ENCODE measurements around the gene UNC5C. TPM values are rescaled to one million over a fixed set of nuclear protein-coding genes. Genes with fewer than 3 reads are reported as not detected.

Gene UNC5C
- total and polyA plus RNA-seq, 10 of the 15 experiments (the other 5 are each of a cell fraction or from before 2014, with no cell fraction given) = 0.02 to 2.0 (median 0.15) TPM; not detected in 1

GRCh38 chr4:95360906-95361695, 187.7 kb downstream of the UNC5C start (continued):
- TF ChIP-seq RELB (IDR thresholded peaks at IDR 0.05; ENCODE audit: low read depth) = no peak

- in situ Hi-C loops (cut with MboI) = no loop called here
- FAIRE-seq = no peak
- BruUV-seq (replicated peaks) = no TSS peak
- H3K27ac ChIP-seq (ENCODE audit: control insufficient read depth, insufficient read depth) = no peak overlapping the region
- H3K9ac ChIP-seq (ENCODE audit: control insufficient read depth, insufficient read depth, low read length) = no peak overlapping the region
- no peak overlapping the region for H3K4me2 ChIP-seq (ENCODE audit: control insufficient read depth, insufficient read depth)
- no peak for ATAC-seq
- ChIA-PET RAD21 (ENCODE audit: unreplicated experiment) (no interaction called here), CTCF (interaction anchor here (0.7 kb wide), 1 partner anchor 33 kb away, joined by 3 read pairs; no protein-coding TSS in a partner anchor), SMC1A (ENCODE audit: uncharacterized antibody, unreplicated experiment) (no interaction called here), POLR2A (no interaction called here)
- no peaks in the 10 kb centered on the region for H3K4me1 ChIP-seq (ENCODE audit: control insufficient read depth, insufficient read depth, low read length)
- no peaks in the 10 kb centered on the region for H4K20me1 ChIP-seq (ENCODE audit: control insufficient read depth, insufficient read depth)
- DNase-seq (ENCODE audit: low read depth, low spot score) = no peak
- no peak overlapping the region for H2AFZ ChIP-seq (ENCODE audit: control insufficient read depth, low read depth, low read length)
- H3K79me2 ChIP-seq (ENCODE audit: control insufficient read depth, insufficient read depth, low read length) = no peaks in the 10 kb centered on the region
- intact Hi-C loops (cut with micrococcal nuclease; ENCODE audit: unreplicated experiment) = loop anchor here (5.0 kb wide), 2 partner anchors 182 to 193 kb away; no protein-coding TSS in a partner anchor
- H3K27me3 ChIP-seq (replicated peaks in 1 of 2; ENCODE audit: control insufficient read depth in 2 of 2, insufficient read depth in 2 of 2, low read length in 1 of 2) = no peaks in the 10 kb centered on the region
- WGBS (ENCODE audit: insufficient coverage, insufficient replicate concordance, low lambda C conversion rate, missing lambda C conversion rate) = 11% methylated on average over 3 of the region's 3 CpGs
- H3K36me3 ChIP-seq (ENCODE audit: control insufficient read depth in 2 of 2, insufficient read depth in 2 of 2, low read length in 1 of 2) = no peaks in the 10 kb centered on the region
- H3K9me3 ChIP-seq (replicated peaks; ENCODE audit: control insufficient read depth, insufficient read depth, low read length) = no peaks in the 10 kb centered on the region
- no peak overlapping the region for H3K4me3 ChIP-seq
- TF ChIP-seq SREBF2 (IDR thresholded peaks at IDR 0.05; ENCODE audit: low read length) = no peak
- no peak for TF ChIP-seq ZNF24 (IDR thresholded peaks at IDR 0.05)
- TF ChIP-seq MTA2 (IDR thresholded peaks at IDR 0.05; ENCODE audit: low read depth) = no peak
- no peak for TF ChIP-seq CREB1 (IDR thresholded peaks at IDR 0.05; ENCODE audit: low read depth)
- no peak for TF ChIP-seq CUX1 (IDR thresholded peaks at IDR 0.05; ENCODE audit: insufficient replicate concordance, low read depth, low read length)
- TF ChIP-seq BMI1 (IDR thresholded peaks at IDR 0.05; ENCODE audit: borderline replicate concordance) = no peak
- TF ChIP-seq PAX5 (IDR thresholded peaks at IDR 0.05; ENCODE audit: borderline replicate concordance, low read depth, low read length) = no peak
- TF ChIP-seq BRCA1 (IDR thresholded peaks at IDR 0.05; ENCODE audit: low read depth, low read length) = no peak
- TF ChIP-seq EED (IDR thresholded peaks at IDR 0.05; ENCODE audit: low read depth) = no peak
- TF ChIP-seq DPF2 (IDR thresholded peaks at IDR 0.05) = no peak
- no peak for TF ChIP-seq ZSCAN29 (IDR thresholded peaks at IDR 0.05)
- no peak for TF ChIP-seq TAF1 (IDR thresholded peaks at IDR 0.05; ENCODE audit: borderline replicate concordance, low read depth, low read length)
- no peak for TF ChIP-seq ATF7 (IDR thresholded peaks at IDR 0.05; ENCODE audit: low read depth)
- TF ChIP-seq ETV6 (conservative IDR thresholded peaks at IDR 0.05 in 1 of 2, IDR thresholded peaks at IDR 0.05 in 1 of 2; ENCODE audit: borderline replicate concordance in 1 of 2, low read depth in 1 of 2) = no peak
- TF ChIP-seq MEF2B (IDR thresholded peaks at IDR 0.05; ENCODE audit: partially characterized antibody, poor library complexity, severe bottlenecking) = no peak
Observed at GRCh38 chr4:95360256-95360903, 188.4 kb downstream of the UNC5C start.

Measured in GM12878 (cell line).